Neural cell (in vitro differentiated cells): ENCODE data around the gene NKX2-8. TPM values are rescaled to one million over a fixed set of nuclear protein-coding genes. Genes with fewer than 3 reads are reported as not detected.

ENCODE experiments used
- H2AFZ ChIP-seq: fragments of 200-600, 300-800 bp; sonication (generic), shearing (Covaris generic); 2 replicates; pipeline ENCODE4 v1.6.0; 2014; ENCODE audit warnings: low read depth, mild to moderate bottlenecking, antibody characterized with exemption, low read length, moderate library complexity
- H3F3A ChIP-seq: fragments of 200-600 bp; shearing (Covaris generic); 2 replicates; pipeline ENCODE4 v1.6.1; 2016; ENCODE audit warnings: mild to moderate bottlenecking, moderate library complexity, mixed read lengths, antibody characterized with exemption, low read length; ENCODE audit not compliant: insufficient read depth, poor library complexity, severe bottlenecking
- H3K27ac ChIP-seq: fragments of 200-600, 300-800 bp; sonication (generic), shearing (Covaris generic); 2 replicates; pipeline ENCODE4 v1.5.1; 2014; ENCODE audit warnings: mild to moderate bottlenecking, low read length, moderate library complexity
- H3K27me3 ChIP-seq: fragments of 300-800, 200-600 bp; sonication (generic), shearing (Covaris generic); 2 replicates; pipeline ENCODE4 v1.6.0; 2014; ENCODE audit warnings: mild to moderate bottlenecking, low read depth, low read length, moderate library complexity; ENCODE audit not compliant: insufficient read depth
- H3K36me3 ChIP-seq: fragments of 300-800, 200-600 bp; sonication (generic), shearing (Covaris generic); 2 replicates; pipeline ENCODE4 v1.5.1; 2014; ENCODE audit warnings: mild to moderate bottlenecking, antibody characterized with exemption, low read length, moderate library complexity; ENCODE audit not compliant: insufficient read depth
- H3K4me2 ChIP-seq: fragments of 300-800, 200-600 bp; sonication (generic), shearing (Covaris generic); 2 replicates; pipeline ENCODE4 v1.6.0; 2014; ENCODE audit warnings: mild to moderate bottlenecking, low read length
- H3K4me3 ChIP-seq: fragments of 300-800, 200-600 bp; sonication (generic), shearing (Covaris generic); 2 replicates; pipeline ENCODE4 v1.5.1; 2014; ENCODE audit warnings: mild to moderate bottlenecking, low read length, moderate library complexity
- H3K79me2 ChIP-seq: fragments of 200-600 bp; shearing (Covaris generic); replicated peaks from 2 replicates; pipeline ENCODE4 v1.6.0; 2014; ENCODE audit warnings: mild to moderate bottlenecking, low read length, moderate library complexity; ENCODE audit not compliant: insufficient read depth
- H3K9ac ChIP-seq: fragments of 300-800, 200-600 bp; sonication (generic), shearing (Covaris generic); 2 replicates; pipeline ENCODE4 v1.6.1; 2016; ENCODE audit warnings: mild to moderate bottlenecking, low read length, mixed read lengths
- H3K9me2 ChIP-seq: fragments of 200-600 bp; shearing (Covaris generic); 2 replicates; pipeline ENCODE4 v1.6.1; 2016; ENCODE audit warnings: mild to moderate bottlenecking, low read length, mixed read lengths; ENCODE audit not compliant: insufficient read depth
- H3K9me3 ChIP-seq: fragments of 200-600, 300-800 bp; sonication (generic), shearing (Covaris generic); 2 replicates; pipeline ENCODE4 v1.6.1; 2016; ENCODE audit warnings: mild to moderate bottlenecking, mixed run types, low read length, moderate library complexity, mixed read lengths
- H4K20me1 ChIP-seq: fragments of 200-600 bp; shearing (Covaris generic); 2 replicates; pipeline ENCODE4 v1.6.1; 2016; ENCODE audit warnings: mild to moderate bottlenecking, mixed run types; ENCODE audit not compliant: insufficient read depth
- CTCF ChIP-seq: fragments of 450-650 bp; IDR thresholded peaks from 2 replicates; pipeline ENCODE4 v1.5.1; 2014; ENCODE audit warnings: antibody characterized with exemption, mild to moderate bottlenecking, moderate library complexity; ENCODE audit not compliant: poor library complexity, severe bottlenecking
- EP300 ChIP-seq: fragments of 450-650 bp; conservative IDR thresholded peaks from 2 replicates; pipeline ENCODE4 v1.6.1; 2014; ENCODE audit warnings: antibody characterized with exemption, mild to moderate bottlenecking, moderate library complexity; ENCODE audit not compliant: poor library complexity, severe bottlenecking
- EZH2 ChIP-seq: fragments of 200-600, 300-800 bp; shearing (Covaris generic), sonication (generic); IDR thresholded peaks from 2 replicates; pipeline ENCODE4 v1.6.1; 2014; ENCODE audit warnings: antibody characterized with exemption, low read length, borderline replicate concordance, mild to moderate bottlenecking; ENCODE audit not compliant: insufficient read depth, poor library complexity, severe bottlenecking
- MXI1 ChIP-seq: fragments of 450-650 bp; conservative IDR thresholded peaks from 2 replicates; pipeline ENCODE4 v1.6.1; 2014; ENCODE audit warnings: antibody characterized with exemption, mild to moderate bottlenecking; ENCODE audit not compliant: poor library complexity, severe bottlenecking
- POLR2AphosphoS5 ChIP-seq: IDR thresholded peaks from 2 replicates; pipeline ENCODE4 v1.6.1; 2012
- RAD21 ChIP-seq: fragments of 450-650 bp; conservative IDR thresholded peaks from 2 replicates; pipeline ENCODE4 v1.6.1; 2014; ENCODE audit warnings: antibody characterized with exemption, mild to moderate bottlenecking, moderate library complexity
- REST ChIP-seq: IDR thresholded peaks from 2 replicates; pipeline ENCODE4 v1.6.1; 2012; ENCODE audit warnings: borderline replicate concordance
- SMC3 ChIP-seq: fragments of 450-650 bp; conservative IDR thresholded peaks from 2 replicates; pipeline ENCODE4 v1.6.1; 2014; ENCODE audit warnings: antibody characterized with exemption, mild to moderate bottlenecking, moderate library complexity; ENCODE audit not compliant: poor library complexity
- TAF1 ChIP-seq: IDR thresholded peaks from 2 replicates; pipeline ENCODE4 v1.6.1; 2012; ENCODE audit warnings: low read depth
- polyA plus RNA-seq: library from polyadenylated mRNA; depleted of rRNA; stranded (reverse); fragments of >200 nt; gene quantifications from 2 replicates; pipeline ENCODE4 v1.2.3, GENCODE V29; 2014

The NKX2-8 gene
- polyA plus RNA-seq, 1 donor from 2014 or later: not detected

GRCh38 chr14:36626151-36626550, 43.7 kb upstream of the NKX2-8 start:
- Histone ChIP-seq H3K4me2 (no peak overlapping the region), H3K27ac (no peak overlapping the region), H4K20me1 (no peaks in the 10 kb centered on the region), H3K9ac (no peak overlapping the region), H3K9me3 (no peaks in the 10 kb centered on the region), H3K36me3 (no peaks in the 10 kb centered on the region), H3F3A (no peaks in the 10 kb centered on the region), H3K4me3 (no peak overlapping the region), H3K79me2 (no peaks in the 10 kb centered on the region), H3K27me3 (no peaks in the 10 kb centered on the region), H3K9me2 (no peaks in the 10 kb centered on the region), H2AFZ (no peak overlapping the region)
- no peak for TF ChIP-seq REST
- no peak for TF ChIP-seq EZH2
- no peak for TF ChIP-seq TAF1
- no peak for TF ChIP-seq CTCF
- TF ChIP-seq RAD21: no peak
- no peak for TF ChIP-seq MXI1
- no peak for TF ChIP-seq EP300
- TF ChIP-seq POLR2AphosphoS5: no peak
- no peak for TF ChIP-seq SMC3

- H3K9me2 ChIP-seq: no peaks in the 10 kb centered on the region
- no peak overlapping the region for H3K4me3 ChIP-seq
- H3K27ac ChIP-seq: no peak overlapping the region
- no peaks in the 10 kb centered on the region for H3K9me3 ChIP-seq
- no peaks in the 10 kb centered on the region for H4K20me1 ChIP-seq
- H3K4me2 ChIP-seq: no peak overlapping the region
- H3K79me2 ChIP-seq: no peaks in the 10 kb centered on the region
- no peaks in the 10 kb centered on the region for H3K36me3 ChIP-seq
- no peak overlapping the region for H2AFZ ChIP-seq
- TF ChIP-seq SMC3 (no peak), CTCF (no peak)
- no peaks in the 10 kb centered on the region for H3K27me3 ChIP-seq
- no peak overlapping the region for H3K9ac ChIP-seq
- H3F3A ChIP-seq: no peaks in the 10 kb centered on the region
Observed at GRCh38 chr14:36625436-36625835, 43.0 kb upstream of the NKX2-8 start.
